LNCaP clone FGC (cell line): ENCODE results near the gene SLC9B1.
"Not testable (repeated sequence)": the region's sequence is repeated elsewhere in the genome, so short reads cannot be mapped to it uniquely, and the experiment has no call there.

ENCODE experiments used
- DNase-seq: peaks from one replicate; pipeline ENCODE4 v3.0.0-alpha.2; 2011; ENCODE audit warnings: low read depth
- H3K4me3 ChIP-seq: 2 replicates; pipeline ENCODE4 v1.5.1; 2011; ENCODE audit warnings: mild to moderate bottlenecking, low read depth, low read length, control low read depth
- CTCF ChIP-seq: IDR thresholded peaks from 2 replicates; pipeline ENCODE4 v1.5.1; 2012; ENCODE audit warnings: mild to moderate bottlenecking; ENCODE audit not compliant: control insufficient read depth, insufficient read depth; ENCODE audit errors: extremely low read depth

Gene SLC9B1

GRCh38 chr4:102981005-102981404 is 38.5 kb downstream of the SLC9B1 start:
- no peak for TF ChIP-seq CTCF
- no peak for DNase-seq
- H3K4me3 ChIP-seq = no peak overlapping the region

GRCh38 chr4:102961813-102962212 is 57.7 kb downstream of the SLC9B1 start:
- not testable (repeated sequence) for H3K4me3 ChIP-seq, DNase-seq

- DNase-seq = no peak
- TF ChIP-seq CTCF = no peak
- H3K4me3 ChIP-seq = no peak overlapping the region
Observed at GRCh38 chr4:102959496-102959895, 60.0 kb downstream of the SLC9B1 start.

- TF ChIP-seq CTCF = no peak
- no peak overlapping the region for H3K4me3 ChIP-seq
- no peak for DNase-seq
Observed at GRCh38 chr4:102945066-102945465, 74.4 kb downstream of the SLC9B1 start.

GRCh38 chr4:102938063-102938462 is 81.4 kb downstream of the SLC9B1 start:
- DNase-seq, H3K4me3 ChIP-seq: not testable (repeated sequence)

- no peak overlapping the region for H3K4me3 ChIP-seq
- no peak for TF ChIP-seq CTCF
- no peak for DNase-seq
Observed at GRCh38 chr4:102935716-102936115, 83.8 kb downstream of the SLC9B1 start.

GRCh38 chr4:102919697-102920096 is 99.8 kb downstream of the SLC9B1 start:
- DNase-seq, H3K4me3 ChIP-seq: not testable (repeated sequence)

- no peak for DNase-seq
Observed at GRCh38 chr4:102918859-102919258, 100.6 kb downstream of the SLC9B1 start.

More at GRCh38 chr4:102918859-102919258, 100.6 kb downstream of the SLC9B1 start:
- TF ChIP-seq CTCF = no peak
- H3K4me3 ChIP-seq = no peak overlapping the region
